RWPE1 (cell line): Measurements from ENCODE around the gene ZGPAT.

Experiments used
- CTCF ChIA-PET: fragments of 350-600 bp; sonication (Branson Sonifier 250); formaldehyde crosslinking; extraction: SDS; loops from one replicate; lab custom pipeline; 2021; lab: Yijun Ruan, JAX
- POLR2A ChIA-PET: fragments of 400-600 bp; formaldehyde crosslinking; extraction: SDS; loops from one replicate; lab custom pipeline; 2020; ENCODE audit warnings: antibody characterized with exemption; ENCODE audit not compliant: low non-redundant PET; lab: Yijun Ruan, JAX
- DNase-seq: peaks from one replicate; pipeline ENCODE4 v3.0.0; 2012; ENCODE audit warnings: low spot score
- H3K27ac ChIP-seq: fragments of 450-650 bp; 2 replicates; pipeline ENCODE4 v1.5.1; 2017
- CTCF ChIP-seq: fragments of 450-650 bp; conservative IDR thresholded peaks from 2 replicates; pipeline ENCODE4 v1.5.1; 2017; ENCODE audit warnings: low read depth, mild to moderate bottlenecking

The ZGPAT gene

GRCh38 chr20:63702036-63702665, 5.7 kb upstream of the ZGPAT start:
- DNase-seq: no peak
- peak overlapping the region; percentile 97 for H3K27ac ChIP-seq
- POLR2A ChIA-PET: interaction anchor here (1.0 kb wide), 1 partner anchor 39 kb away, joined by 3 read pairs; no protein-coding TSS in a partner anchor
- CTCF ChIA-PET: interaction anchor here (2.0 kb wide), 1 partner anchor 271 kb away, joined by 10 read pairs; no protein-coding TSS in a partner anchor
- no peak for TF ChIP-seq CTCF

- CTCF ChIA-PET: interaction anchor here (2.0 kb wide), 1 partner anchor 271 kb away, joined by 10 read pairs; no protein-coding TSS in a partner anchor
- DNase-seq: no peak
- TF ChIP-seq CTCF: no peak
These were observed 4.9 kb upstream of the ZGPAT start for GRCh38 chr20:63702751-63703470.

GRCh38 chr20:63703471-63703975, 4.3 kb upstream of the ZGPAT start:
- no peak for DNase-seq
- no peak for TF ChIP-seq CTCF
- CTCF ChIA-PET: interaction anchor here (2.0 kb wide), 1 partner anchor 270 kb away, joined by 10 read pairs; no protein-coding TSS in a partner anchor
- peak overlapping the region; percentile 97 for H3K27ac ChIP-seq
- POLR2A ChIA-PET: interaction anchor here (0.6 to 1.0 kb wide), 3 partner anchors 38 to 162 kb away, joined by 3 read pairs; partner anchors contain the start of gene TPD52L2

More at GRCh38 chr20:63702751-63703470, 4.9 kb upstream of the ZGPAT start:
- peak overlapping the region; percentile 97 for H3K27ac ChIP-seq
- POLR2A ChIA-PET: interaction anchor here (0.6 to 1.0 kb wide), 3 partner anchors 38 to 162 kb away, joined by 3 read pairs; partner anchors contain the start of gene TPD52L2

- POLR2A ChIA-PET: no interaction called here
- DNase-seq: no peak
- H3K27ac ChIP-seq: peak overlapping the region; percentile 97
- no peak for TF ChIP-seq CTCF
- CTCF ChIA-PET: interaction anchor here (2.0 kb wide), 1 partner anchor 269 kb away, joined by 10 read pairs; no protein-coding TSS in a partner anchor
These were observed 3.7 kb upstream of the ZGPAT start for GRCh38 chr20:63703976-63704748.

GRCh38 chr20:63704749-63705117, 3.1 kb upstream of the ZGPAT start:
- peak overlapping the region; percentile 97 for H3K27ac ChIP-seq
- ChIA-PET CTCF (no interaction called here), POLR2A (no interaction called here)
- DNase-seq: no peak
- no peak for TF ChIP-seq CTCF
